OCI-LY1 (cell line): ENCODE measurements around the gene NDUFB1.

Experiments used
- H2AFZ ChIP-seq: fragments of 200-600 bp; sonication (generic), shearing (Covaris generic); 2 replicates; pipeline ENCODE4 v1.6.0; 2014; ENCODE audit warnings: antibody characterized with exemption, mild to moderate bottlenecking, low read length
- H3F3A ChIP-seq: fragments of 200-600 bp; sonication (generic), shearing (Covaris generic); 2 replicates; pipeline ENCODE4 v1.6.0; 2014; ENCODE audit warnings: mild to moderate bottlenecking, antibody characterized with exemption, low read length, moderate library complexity; ENCODE audit not compliant: insufficient read depth
- H3K27ac ChIP-seq: fragments of 200-600 bp; sonication (generic); 2 replicates; pipeline ENCODE4 v1.5.1; 2014; ENCODE audit warnings: low read length, mixed run types, mild to moderate bottlenecking, low read depth; ENCODE audit not compliant: poor library complexity, severe bottlenecking
- H3K27me3 ChIP-seq: fragments of 200-600 bp; sonication (generic); 2 replicates; pipeline ENCODE4 v1.6.0; 2014; ENCODE audit warnings: antibody characterized with exemption, mild to moderate bottlenecking, low read length, moderate library complexity; ENCODE audit not compliant: insufficient read depth
- H3K36me3 ChIP-seq: fragments of 200-600 bp; sonication (generic); 2 replicates; pipeline ENCODE4 v1.6.1; 2014; ENCODE audit warnings: mild to moderate bottlenecking, antibody characterized with exemption, low read length, moderate library complexity, mixed read lengths; ENCODE audit not compliant: insufficient read depth
- H3K4me1 ChIP-seq: fragments of 200-600 bp; sonication (generic); 2 replicates; pipeline ENCODE4 v1.5.1; 2014; ENCODE audit warnings: mild to moderate bottlenecking, low read length, moderate library complexity; ENCODE audit not compliant: insufficient read depth, severe bottlenecking
- H3K4me2 ChIP-seq: fragments of 200-600 bp; sonication (generic), shearing (Covaris generic); 2 replicates; pipeline ENCODE4 v1.6.1; 2014; ENCODE audit warnings: low read length
- H3K4me3 ChIP-seq: fragments of 200-600 bp; sonication (generic); 2 replicates; pipeline ENCODE4 v1.5.1; 2014; ENCODE audit warnings: low read length, low read depth, mild to moderate bottlenecking, mixed read lengths; ENCODE audit not compliant: poor library complexity, severe bottlenecking
- H3K79me2 ChIP-seq: fragments of 200-600 bp; shearing (Covaris generic); 2 replicates; pipeline ENCODE4 v1.6.1; 2016; ENCODE audit warnings: mixed run types, low read length, mixed read lengths; ENCODE audit not compliant: insufficient read depth
- H3K9ac ChIP-seq: fragments of 200-600 bp; sonication (generic), shearing (Covaris generic); 2 replicates; pipeline ENCODE4 v1.6.1; 2014; ENCODE audit warnings: mild to moderate bottlenecking, low read length, mixed read lengths
- H3K9me2 ChIP-seq: fragments of 200-600 bp; sonication (generic), shearing (Covaris generic); 2 replicates; pipeline ENCODE4 v1.6.1; 2014; ENCODE audit warnings: low read depth, mild to moderate bottlenecking, low read length, mixed read lengths
- H3K9me3 ChIP-seq: fragments of 200-600 bp; shearing (Covaris generic); 2 replicates; pipeline ENCODE4 v1.6.1; 2014; ENCODE audit warnings: low read length, mixed read lengths
- H4K20me1 ChIP-seq: fragments of 200-600 bp; sonication (generic), shearing (Covaris generic); 2 replicates; pipeline ENCODE4 v1.6.0; 2016; ENCODE audit warnings: mild to moderate bottlenecking, low read length; ENCODE audit not compliant: insufficient read depth
- CTCF ChIP-seq: fragments of 200-600 bp; sonication (generic), shearing (Covaris generic); IDR thresholded peaks from 2 replicates; pipeline ENCODE4 v1.5.1; 2017; ENCODE audit warnings: mild to moderate bottlenecking, antibody characterized with exemption, low read length, moderate library complexity, mixed read lengths
- EZH2 ChIP-seq: fragments of 200-600 bp; sonication (generic), shearing (Covaris generic); IDR thresholded peaks from 2 replicates; pipeline ENCODE4 v1.8.0; 2017; ENCODE audit warnings: borderline replicate concordance, mixed run types, mild to moderate bottlenecking, antibody characterized with exemption, low read length, moderate library complexity, mixed read lengths

Gene NDUFB1

GRCh38 chr14:92143962-92144361, 22.5 kb upstream of the NDUFB1 start:
- Histone ChIP-seq H3K36me3 (peaks cover 91% of the 10 kb centered on the region), H3K9ac (no peak overlapping the region), H3K9me2 (no peaks in the 10 kb centered on the region), H3K4me3 (no peak overlapping the region), H3K27me3 (no peaks in the 10 kb centered on the region), H3K4me1 (no peaks in the 10 kb centered on the region), H3K79me2 (0 out of 2 replicates have a peak, but pooled peaks cover 2% of the 10 kb centered on the region), H3K9me3 (no peaks in the 10 kb centered on the region), H2AFZ (no peak overlapping the region), H3K4me2 (no peak overlapping the region), H4K20me1 (no peaks in the 10 kb centered on the region; the same call in 1 of the 2 replicates), H3F3A (no peaks in the 10 kb centered on the region), H3K27ac (no peak overlapping the region)
- no peak for TF ChIP-seq CTCF
- TF ChIP-seq EZH2, result no peak

- H3K9me2 ChIP-seq, result no peaks in the 10 kb centered on the region
- H3K4me2 ChIP-seq, result no peak overlapping the region
- no peak for TF ChIP-seq CTCF
- no peak for TF ChIP-seq EZH2
- no peak overlapping the region for H3K9ac ChIP-seq
- peaks cover 92% of the 10 kb centered on the region for H3K36me3 ChIP-seq
- no peaks in the 10 kb centered on the region; the same call in 1 of the 2 replicates for H4K20me1 ChIP-seq
- H3K4me3 ChIP-seq, result no peak overlapping the region
- H3F3A ChIP-seq, result no peaks in the 10 kb centered on the region
- H3K79me2 ChIP-seq, result 0 out of 2 replicates have a peak, but pooled peaks cover 2% of the 10 kb centered on the region
- no peaks in the 10 kb centered on the region for H3K4me1 ChIP-seq
- no peak overlapping the region for H2AFZ ChIP-seq
- no peaks in the 10 kb centered on the region for H3K9me3 ChIP-seq
- H3K27me3 ChIP-seq, result no peaks in the 10 kb centered on the region
- H3K27ac ChIP-seq, result no peak overlapping the region
Measured at GRCh38 chr14:92143309-92143708, 21.8 kb upstream of the NDUFB1 start.

- Histone ChIP-seq H3K9me2 (no peaks in the 10 kb centered on the region), H3K4me2 (no peak overlapping the region), H3K9me3 (no peaks in the 10 kb centered on the region), H3K79me2 (no peaks in the 10 kb centered on the region), H3K4me3 (no peak overlapping the region), H2AFZ (no peak overlapping the region), H3K36me3 (peaks cover 91% of the 10 kb centered on the region), H3K9ac (no peak overlapping the region), H3K27ac (no peak overlapping the region), H3K27me3 (no peaks in the 10 kb centered on the region), H3F3A (no peaks in the 10 kb centered on the region), H4K20me1 (no peaks in the 10 kb centered on the region), H3K4me1 (no peaks in the 10 kb centered on the region)
- TF ChIP-seq CTCF, result peak; percentile 47
- TF ChIP-seq EZH2, result no peak
Measured at GRCh38 chr14:92135269-92135668, 13.8 kb upstream of the NDUFB1 start.
